Adipose tissue (tissue), 3 donors: ENCODE data around the gene UQCR11. TPM values are rescaled to one million over a fixed set of nuclear protein-coding genes. Genes with fewer than 3 reads are reported as not detected.

Source experiments
- H3K27ac ChIP-seq: one replicate; pipeline ENCODE4 v1.5.1; 2013; ENCODE audit warnings: low read depth, low read length
- WGBS, 3 donors: extraction: QIAGEN DNeasy Blood & Tissue Kit; methylation state at CpG; one replicate each; pipeline ENCODE4 v1.1.7; 2013; 5-methylcytosine and 5-hydroxymethylcytosine counted together
- polyA plus RNA-seq, 3 donors: library from polyadenylated mRNA; stranded (reverse); fragments of 200-250 nt; gene quantifications; one replicate each; pipeline ENCODE4 v1.2.3, GENCODE V29; 2013
- donor health status: healthy with polysubstance abuse.
- donor health status: Bipolar disorder and iron deficiency.
- donor health status: healthy.

The UQCR11 gene
- polyA plus RNA-seq = 100 to 1,000 TPM in 2 of 3 donors, 10 to 100 TPM in 1; 64.5 to 179 (median 163) TPM

DNA sequence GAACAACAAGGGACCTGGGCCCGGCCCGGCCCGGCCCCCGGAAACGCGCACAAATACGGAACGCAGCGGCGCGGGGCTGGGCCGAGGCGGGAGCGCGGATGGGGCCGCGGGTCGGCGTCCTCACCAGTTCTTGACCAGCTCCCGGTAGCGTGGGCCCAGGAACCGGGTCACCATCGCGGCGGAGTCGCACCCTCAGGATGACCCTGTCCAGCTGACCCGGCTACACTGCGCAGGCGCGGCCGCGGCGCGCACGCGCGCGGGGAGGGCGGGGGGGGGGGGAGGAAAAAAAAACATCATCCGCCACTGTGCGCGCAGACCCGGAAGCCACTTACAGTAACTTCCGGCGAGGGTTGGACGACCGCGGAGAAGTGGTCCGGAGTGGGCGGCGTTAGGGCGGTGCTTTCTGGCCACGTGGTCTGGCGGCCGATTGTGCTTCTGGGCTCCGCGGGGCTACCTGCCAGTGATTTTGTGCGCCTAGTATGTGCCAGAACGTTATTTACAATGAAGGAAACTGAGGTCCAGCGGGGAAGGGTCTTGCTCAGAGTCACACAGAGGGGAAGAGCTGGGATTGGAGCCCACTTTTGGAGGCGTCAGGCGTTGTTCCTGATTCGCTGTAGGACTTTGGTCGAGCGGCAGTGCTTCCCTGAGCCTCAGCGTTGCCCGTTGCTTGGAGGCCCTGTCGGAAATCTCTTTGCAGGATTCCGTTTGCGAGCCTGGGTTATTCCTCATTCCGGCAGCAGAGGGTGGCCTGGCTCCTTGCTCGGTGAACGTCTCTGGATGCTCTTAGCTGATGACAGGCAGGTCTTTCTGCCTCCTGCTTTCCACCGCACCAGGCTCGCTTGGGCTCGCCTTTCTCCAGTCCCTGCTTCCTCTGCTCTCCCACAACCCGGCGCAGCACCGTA, at the start of gene UQCR11:
Gene UQCR11, minus strand, starts transcription at position 227 of the 902 bp plus-strand sequence. Its CDS starts 53 bp downstream, at position 174.
- 0 to 1% (median 0%) methylated on average over 60 to 79 of the region's 79 CpGs for WGBS, 3 donors
- H3K27ac ChIP-seq = peak within 1 kb of the TSS; percentile 52

DNA sequence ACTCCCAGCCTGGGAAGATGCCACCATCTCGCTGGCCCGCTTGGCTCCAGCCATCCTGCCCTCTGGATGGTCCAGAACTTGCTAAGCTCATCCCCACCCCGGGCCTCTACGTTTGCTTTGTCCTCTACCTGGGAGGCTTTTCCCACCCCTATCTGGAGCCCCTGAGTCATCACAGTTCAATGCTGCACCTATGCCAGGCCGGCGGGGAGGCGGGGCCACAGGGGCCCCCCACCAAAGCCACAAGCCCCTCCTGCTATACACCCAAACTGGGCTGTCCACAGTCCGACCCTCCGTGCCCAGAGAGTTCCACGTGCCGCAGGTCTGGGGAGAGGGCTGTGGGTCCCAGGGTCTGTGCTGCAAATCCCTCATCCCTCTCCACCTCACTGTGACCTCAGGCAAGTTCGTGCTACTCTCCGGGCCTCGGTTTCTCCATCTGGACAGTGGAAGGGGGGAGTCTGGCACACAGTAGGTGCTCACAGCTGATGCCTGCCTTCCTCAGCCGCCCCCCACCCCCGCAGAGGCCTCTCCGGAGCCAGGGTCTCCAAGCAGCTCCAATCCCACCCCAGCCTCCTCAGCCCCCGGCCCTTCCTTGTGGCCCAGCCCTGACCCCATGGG, 49.0 kb upstream of the UQCR11 start:
- 75 to 83% (median 82%) methylated on average over 18 of the region's 18 CpGs for WGBS, 3 donors
- H3K27ac ChIP-seq = no peak overlapping the region

DNA sequence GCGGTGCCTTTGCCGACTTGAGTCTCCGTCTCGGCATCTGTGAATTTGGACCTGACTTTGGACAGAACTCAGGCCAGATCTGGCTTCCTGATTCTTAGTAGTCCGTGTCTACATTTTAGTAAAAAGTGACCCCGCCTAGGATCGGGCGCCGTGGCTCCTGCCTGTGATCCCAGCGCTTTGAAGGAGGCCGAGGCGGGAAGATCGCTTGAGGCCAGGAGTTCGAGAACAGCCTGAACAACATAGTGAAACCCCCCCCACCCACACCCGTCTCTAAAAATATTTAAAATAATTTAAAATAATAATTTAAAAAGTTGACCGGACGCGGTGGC, 48.0 kb upstream of the UQCR11 start:
- H3K27ac ChIP-seq = peak overlapping the region; percentile 49
- 19 to 24% (median 21%) methylated on average over 18 of the region's 18 CpGs for WGBS, 3 donors

DNA sequence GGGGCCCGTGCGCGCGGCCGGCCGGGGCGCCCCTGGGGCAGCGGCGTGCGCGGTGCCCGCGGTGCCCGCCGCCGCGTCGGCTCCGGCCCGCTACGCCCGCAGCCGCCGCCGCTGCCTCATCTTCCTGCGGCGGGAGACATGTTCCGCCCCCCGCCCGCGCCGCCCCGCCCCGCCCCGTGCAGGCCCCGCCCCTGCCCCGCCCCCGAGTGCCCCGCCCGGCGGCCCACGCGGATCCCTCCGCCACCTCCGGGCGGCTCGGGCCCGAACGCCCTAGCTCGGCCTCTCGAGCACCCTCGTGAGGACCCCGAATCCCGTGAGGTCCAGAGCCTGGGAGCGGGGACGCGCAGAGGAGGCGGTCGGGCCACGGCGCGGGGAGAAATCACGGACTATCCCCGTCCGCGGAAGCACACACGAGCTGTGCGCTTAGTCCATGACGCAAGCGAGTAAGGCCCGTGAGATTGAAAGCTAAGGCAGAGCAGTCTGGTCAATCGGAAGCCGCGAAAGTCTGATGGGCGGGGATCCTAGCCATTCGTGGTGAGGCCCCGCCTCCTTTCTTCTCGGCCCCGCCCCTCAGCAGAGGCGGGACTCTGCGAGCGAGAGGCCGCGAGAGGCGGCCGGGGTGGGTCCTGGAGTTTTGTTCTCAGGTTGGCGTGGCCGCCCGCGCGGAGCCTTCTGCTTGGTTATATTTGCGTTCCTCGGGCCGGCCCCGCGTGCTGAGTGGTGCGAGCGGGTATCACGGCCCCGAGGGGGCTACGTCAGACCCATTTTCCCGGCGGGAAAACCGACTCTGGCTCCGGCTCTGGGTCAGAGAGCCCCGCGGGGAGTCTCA, 47.4 kb upstream of the UQCR11 start, which contains the start of gene TCF3:
Gene TCF3, minus strand, starts transcription at position 145 of the 829 bp plus-strand sequence. CDS start 2,367 bp downstream, outside the sequence.
- peak within 1 kb of the TSS; percentile 99 for H3K27ac ChIP-seq
- 0% methylated on average over 45 to 107 of the region's 107 CpGs for WGBS, 3 donors

DNA sequence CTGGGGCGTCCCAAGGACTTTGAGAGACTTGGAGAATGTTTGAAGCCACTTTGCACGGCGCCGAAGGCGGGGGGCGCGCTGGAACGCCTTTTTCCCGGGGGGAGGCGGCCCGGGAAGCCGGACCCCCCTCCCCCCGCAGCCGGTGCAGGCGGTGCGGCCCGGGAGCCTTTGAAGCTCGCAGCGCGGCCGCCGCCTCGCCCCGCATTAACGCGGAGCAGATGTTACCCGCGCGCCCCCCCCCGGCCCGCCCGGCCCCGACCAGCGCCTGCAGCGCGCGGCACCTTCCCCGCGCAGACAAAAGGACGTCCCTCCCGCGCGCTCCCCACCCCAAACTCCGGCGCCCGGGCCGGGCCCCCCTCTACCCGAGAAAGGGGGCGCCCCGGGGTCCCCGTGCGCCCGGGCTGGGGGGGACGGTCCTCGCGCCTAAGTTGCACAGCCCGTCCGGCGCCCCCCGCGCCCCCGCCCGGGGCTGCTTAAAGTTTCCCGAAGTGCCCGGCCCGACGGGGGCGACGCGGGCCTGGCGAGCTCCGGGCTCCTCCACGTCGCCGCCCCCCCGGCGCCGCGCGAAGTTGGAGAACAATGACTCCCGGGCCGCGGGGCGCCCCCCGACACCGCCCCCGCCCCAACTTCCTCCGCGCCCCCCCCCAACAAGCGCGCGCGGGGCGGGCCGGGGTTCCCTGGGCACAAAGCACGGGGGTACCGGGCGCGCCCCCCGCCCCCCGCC, 46.5 kb upstream of the UQCR11 start:
- no peak overlapping the region for H3K27ac ChIP-seq
- WGBS, 3 donors = 0 to 2% (median 1%) methylated on average over 48 to 86 of the region's 101 CpGs

DNA sequence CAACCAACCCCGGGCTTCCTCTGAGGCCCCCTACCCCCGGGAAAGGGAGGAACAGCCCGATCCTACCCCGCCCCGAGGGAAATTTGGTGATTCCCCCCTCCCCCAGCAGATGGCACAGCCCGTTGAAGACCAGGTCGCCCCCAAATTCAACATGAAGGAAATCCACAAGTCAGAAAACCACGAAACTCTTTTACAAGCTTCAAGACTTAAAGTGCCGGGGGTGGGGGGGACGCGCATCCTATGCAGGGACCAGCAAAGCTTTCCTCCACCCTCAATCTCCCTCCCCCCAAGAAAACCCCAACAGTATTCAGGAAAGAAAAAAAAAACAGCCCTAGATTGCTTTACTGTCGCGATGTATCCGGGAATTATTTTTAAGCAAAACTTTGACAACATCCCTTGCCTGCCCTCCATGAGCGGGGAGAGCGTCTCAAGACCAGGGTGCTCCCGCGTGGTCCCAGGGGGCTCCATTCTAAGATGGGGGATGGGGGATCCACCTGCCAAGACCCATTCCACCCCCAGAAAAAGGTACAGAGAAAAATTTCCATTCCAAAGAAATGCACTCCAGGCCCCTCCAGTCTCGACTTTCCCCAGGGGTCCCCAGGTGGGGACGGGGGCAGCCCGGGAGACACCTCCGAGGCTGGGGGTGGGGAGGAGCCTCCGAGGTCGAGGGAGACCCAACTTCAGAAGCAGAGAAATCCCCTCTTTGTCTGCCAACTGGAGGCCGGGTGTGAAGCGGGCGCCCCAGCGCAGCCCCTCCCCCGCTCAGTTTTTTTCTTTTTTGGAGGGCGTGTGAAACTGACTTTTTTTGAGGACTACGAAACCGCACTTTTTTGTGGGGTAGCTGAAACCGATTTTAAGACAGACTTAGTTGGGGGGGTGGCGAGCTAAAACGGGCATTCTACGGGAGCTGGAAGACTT, 45.6 kb upstream of the UQCR11 start:
- H3K27ac ChIP-seq = no peak overlapping the region
- 4 to 22% (median 6%) methylated on average over 35 to 36 of the region's 36 CpGs for WGBS, 3 donors

DNA sequence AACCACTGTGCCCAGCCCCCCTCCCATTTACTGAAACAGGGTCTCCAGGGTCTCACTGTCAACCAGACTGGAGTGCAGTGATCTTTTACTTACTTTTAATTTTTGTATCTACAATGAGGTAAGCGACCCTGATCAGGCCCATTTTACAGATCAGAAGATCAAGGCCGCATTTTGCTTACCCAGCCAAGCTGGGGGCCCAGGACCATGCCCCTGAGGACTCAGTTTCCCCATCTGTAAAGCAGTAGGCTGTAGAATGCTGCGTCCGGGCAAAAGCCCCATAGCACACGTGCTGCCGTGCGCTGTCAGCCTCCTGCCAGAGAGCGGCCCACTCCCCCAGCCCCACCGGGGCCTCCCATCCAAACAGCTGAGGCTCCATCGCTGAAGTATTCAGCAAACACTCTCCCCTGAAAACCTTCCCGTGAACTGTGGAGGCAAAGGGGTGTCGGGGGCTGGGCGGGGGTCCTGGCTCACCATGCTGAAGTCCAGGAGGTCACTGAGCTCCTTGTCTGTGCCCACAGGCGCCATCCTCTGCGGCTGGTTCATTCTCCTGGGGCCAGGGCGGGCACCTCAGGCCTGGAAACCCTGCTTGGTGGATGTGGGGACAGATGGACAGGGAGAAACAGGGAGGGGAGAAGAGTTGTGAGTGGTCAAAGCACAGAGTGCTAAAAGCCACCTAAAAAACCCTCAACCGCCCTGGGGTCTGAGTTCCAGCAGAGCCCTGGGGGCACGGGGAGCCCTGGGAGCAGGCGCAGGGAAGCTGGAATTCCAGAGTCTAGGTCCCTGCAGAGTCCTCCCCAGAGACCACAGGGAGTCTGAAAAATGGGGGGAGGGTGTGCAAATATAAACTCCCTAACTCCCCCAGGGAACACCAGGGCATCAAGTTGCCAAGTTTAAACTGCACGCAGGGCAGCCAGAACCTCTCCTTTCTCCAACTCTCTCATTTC, 44.7 kb upstream of the UQCR11 start:
- H3K27ac ChIP-seq = no peak overlapping the region
- WGBS, 3 donors = 88 to 93% (median 89%) methylated on average over 20 of the region's 20 CpGs

DNA sequence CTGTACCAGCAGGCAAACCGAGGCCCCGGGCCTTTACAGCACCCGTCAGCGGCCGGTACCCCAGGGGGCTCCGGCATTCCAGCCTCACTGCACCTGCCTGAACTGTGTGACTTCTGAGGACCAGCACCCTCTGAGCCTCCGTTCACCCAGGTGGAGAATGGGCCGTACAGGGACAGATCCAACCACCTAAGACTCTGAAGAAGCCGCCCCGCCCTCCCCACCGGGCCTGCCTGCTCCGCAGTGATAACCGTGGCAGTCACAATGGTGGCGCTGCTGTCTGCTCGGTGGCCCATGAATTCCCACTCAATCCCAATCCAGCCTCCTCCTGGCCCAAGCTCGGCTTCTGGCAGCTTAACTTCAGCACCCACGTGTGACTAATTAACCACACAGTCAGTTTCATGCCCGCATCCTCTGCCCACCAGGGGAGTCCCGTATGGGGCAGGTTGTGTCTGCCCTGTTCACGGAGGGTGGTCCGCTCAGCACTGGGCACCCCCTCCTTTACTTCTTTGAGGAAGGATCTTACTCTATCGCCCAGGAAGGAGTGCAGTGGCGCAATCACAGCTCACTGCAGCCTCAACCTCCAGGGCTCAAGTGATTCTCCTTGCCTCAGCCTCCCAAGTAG, 43.8 kb upstream of the UQCR11 start:
- no peak overlapping the region for H3K27ac ChIP-seq
- whole genome bisulfite sequencing, 3 donors = 86 to 90% (median 87%) methylated on average over 21 to 23 of the region's 23 CpGs

DNA sequence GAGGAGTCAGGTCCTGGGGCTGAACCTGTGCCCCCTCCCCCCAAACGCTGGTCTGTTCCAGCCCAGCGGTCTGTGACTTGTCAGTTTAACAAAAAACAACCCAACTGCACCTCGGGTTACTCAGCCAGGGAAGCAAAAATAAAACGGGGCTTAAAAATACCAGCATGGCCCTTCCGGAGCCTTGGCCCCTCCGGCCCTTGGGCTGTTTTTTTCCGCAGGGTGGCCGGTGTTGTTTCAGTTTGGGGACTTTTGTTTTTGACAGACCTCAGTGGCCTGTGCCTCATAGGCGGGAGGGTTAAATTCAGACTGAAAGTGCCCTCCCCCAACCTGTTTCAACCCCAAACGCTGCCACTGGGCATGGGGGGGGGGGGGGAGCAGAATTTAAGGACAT, 43.2 kb upstream of the UQCR11 start:
- WGBS, 3 donors = 76 to 85% (median 84%) methylated on average over 10 of the region's 10 CpGs

DNA sequence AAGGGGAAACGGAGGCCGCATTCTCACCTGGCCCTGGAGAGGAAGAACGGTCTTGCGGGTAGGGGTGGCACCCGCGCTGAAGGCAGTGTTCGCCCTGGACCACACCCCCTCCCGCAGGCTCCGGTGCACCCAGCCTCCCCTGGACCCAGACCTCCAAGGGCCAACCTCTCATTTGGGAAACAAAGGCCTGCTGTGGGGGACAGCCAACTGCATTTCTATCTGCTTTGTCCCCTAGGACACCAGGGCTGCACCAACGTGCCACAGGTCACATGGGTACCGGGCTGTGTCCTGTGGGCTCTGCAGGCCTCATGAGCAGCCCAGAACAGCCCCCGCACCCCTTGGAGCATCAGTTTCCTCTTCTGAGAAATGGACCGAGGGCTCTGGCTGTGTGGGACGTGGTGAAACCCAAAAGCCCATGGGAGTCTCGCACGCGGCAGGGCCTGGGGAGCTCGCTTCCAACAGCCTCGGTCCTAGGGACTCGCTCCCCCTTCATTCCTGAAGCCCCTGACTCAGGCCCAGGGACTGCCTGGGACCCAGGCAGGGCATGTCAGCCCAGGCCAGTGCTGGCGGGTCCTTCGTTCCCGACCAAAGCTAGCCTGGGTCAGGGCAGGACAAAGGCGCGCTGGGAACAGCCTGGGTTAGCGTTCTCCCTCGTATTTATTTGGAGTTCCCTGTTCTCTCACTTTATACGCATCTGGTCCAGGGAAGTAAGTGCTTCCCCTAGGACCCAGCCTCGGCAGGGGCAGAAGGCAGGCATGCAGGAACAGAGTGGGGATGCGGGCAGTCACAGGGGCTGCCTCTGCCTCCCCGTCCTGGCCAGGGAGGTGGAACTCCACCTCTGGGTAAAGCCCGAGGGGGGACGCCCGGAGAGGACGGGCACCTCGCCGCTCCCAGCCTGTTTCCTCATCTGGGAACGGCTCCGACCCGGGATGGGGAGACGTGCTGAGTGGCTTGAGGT, 42.5 kb upstream of the UQCR11 start:
- H3K27ac ChIP-seq = no peak overlapping the region
- 91 to 93% (median 92%) methylated on average over 41 of the region's 41 CpGs for WGBS, 3 donors

More for the DNA sequence above, 43.2 kb upstream of the UQCR11 start:
- no peak overlapping the region for H3K27ac ChIP-seq

- 85 to 87% (median 86%) methylated on average over 29 of the region's 29 CpGs for WGBS, 3 donors
- no peak overlapping the region for H3K27ac ChIP-seq
Measured at GRCh38 chr19:1646659-1647453, 41.6 kb upstream of the UQCR11 start.

DNA sequence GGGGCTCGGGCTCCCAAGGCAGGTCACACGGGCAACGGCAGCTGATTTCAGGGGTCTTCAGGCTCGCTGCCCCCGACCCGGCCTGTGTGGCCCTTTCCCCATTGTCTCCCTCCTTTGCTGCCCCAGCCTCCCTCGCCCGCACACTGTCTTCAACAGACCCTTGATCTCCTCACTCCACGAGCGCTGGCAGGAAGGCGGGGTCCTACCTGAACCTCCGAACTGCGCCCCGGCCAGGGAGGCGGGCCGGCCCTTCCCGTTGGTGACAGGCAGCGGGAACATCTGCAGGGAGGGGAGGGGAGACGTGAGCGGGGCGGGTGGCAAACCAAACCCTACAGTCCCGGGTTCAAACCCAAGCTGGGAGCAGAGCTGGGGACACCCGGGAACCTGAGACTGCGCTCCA, 40.9 kb upstream of the UQCR11 start:
- H3K27ac ChIP-seq = no peak overlapping the region
- WGBS, 3 donors = 87 to 95% (median 92%) methylated on average over 22 to 24 of the region's 24 CpGs

DNA sequence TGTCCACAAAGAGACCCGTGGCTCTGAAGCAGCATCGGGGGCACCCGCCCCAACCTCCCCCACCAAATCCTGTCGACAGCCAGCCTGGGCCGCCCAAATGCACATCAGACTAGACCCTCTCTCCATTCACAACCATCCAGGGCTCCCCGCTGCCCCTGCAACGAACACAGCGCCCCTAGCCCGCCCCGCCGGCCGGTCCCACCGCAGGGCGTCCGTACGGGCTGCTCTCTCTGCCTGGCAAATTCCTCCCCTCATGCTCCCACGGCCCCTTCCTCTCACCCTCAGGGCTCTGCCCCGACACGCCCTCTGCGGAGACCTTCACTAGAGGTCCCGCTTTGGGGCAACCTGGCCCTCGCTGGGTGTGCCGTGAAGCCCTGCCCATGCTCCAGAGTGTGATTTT, 40.0 kb upstream of the UQCR11 start:
- 94 to 95% (median 95%) methylated on average over 23 of the region's 23 CpGs for WGBS, 3 donors
- no peak overlapping the region for H3K27ac ChIP-seq

DNA sequence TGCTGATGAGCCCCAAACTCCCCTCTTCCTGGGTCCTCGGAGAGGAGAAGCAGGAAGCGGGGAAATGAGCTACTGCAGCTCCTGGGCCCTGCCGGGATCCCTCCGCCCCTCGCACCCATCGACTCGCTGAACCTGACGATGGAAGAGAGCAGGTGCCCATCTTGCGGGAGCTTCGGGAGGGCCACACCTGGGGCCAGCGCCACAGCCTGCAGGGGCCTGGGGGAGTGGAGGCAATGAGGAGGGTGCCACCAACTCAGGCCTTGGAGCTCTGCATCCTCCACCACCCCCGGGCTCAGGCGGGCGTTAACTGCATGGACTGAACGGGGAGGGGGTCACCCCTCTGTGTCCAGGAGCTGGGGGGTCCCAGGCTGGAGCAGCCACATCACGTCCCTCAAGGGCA, 38.8 kb upstream of the UQCR11 start:
- 91 to 95% (median 94%) methylated on average over 16 of the region's 16 CpGs for WGBS, 3 donors

More for the DNA sequence above, 38.8 kb upstream of the UQCR11 start:
- no peak overlapping the region for H3K27ac ChIP-seq
